ENCODE results near the gene GRIA1.

GRIA1 gene

DNA sequence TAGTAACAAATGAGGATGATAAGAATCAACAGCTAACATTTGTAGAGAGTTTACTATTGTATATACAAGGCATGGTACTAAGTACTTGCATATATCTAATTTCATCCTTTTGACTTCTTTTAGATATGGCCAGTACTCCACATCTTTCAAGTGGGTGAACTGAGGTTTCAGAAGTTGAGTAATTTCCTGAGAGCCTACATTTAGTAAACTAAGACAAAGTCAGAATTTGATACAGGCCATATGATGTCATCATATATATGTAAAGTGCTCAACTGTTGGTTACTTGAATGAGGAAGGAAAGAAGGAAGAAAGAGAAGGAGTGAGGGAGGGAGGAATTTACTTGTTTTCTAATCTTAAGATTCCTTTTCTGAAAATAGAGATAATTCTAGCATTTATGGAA, 52.8 kb downstream of the GRIA1 start:
- no peak overlapping the region for H3K27ac ChIP-seq
- H3K4me3 ChIP-seq = no peak overlapping the region

DNA sequence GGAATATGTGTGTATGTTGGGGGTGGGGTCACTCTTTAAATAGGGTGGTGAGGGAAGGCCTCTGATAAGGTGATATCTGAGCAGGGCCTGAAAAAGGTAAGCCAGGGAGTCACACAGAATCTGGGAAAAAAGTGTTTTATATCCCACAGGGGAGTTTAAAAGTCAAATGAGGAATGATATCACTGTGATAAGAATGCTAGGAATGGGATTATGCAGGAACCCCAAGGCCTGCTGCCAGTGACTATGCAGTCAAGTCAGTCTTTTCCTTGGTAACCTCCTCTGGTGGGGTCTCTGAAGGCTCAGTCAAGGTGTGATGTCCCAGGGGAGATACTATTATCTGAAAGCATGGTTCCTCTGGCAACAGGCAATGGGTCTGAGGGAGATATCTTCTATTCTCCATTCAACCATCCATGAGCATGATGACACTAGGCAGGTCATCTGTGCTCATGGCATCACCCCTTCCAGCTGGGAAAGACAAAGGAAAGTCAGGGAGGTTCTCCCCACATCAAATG, 53.5 kb downstream of the GRIA1 start:
- no peak overlapping the region for H3K4me3 ChIP-seq
- no peak overlapping the region for H3K27ac ChIP-seq

DNA sequence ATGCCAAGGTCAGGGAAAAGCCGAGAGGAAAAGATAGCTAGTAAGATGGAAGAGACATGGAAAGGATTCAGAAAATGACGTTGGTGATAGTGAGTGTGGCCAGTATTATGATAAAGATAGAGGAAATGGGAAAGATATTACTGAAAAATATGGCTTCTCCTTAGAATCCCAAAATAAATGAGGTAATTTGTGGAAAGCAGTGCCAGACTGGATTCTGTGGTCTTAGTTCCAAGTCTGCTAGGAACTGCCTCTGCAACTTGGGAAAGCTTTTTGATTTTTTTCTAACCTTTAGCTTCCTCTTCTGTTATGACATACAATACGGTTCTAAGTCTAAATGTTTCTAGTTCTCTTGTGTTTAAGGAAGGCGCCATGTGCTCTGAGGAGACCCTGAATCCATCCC, 54.2 kb downstream of the GRIA1 start:
- H3K27ac ChIP-seq = no peak overlapping the region
- H3K4me3 ChIP-seq = no peak overlapping the region

DNA sequence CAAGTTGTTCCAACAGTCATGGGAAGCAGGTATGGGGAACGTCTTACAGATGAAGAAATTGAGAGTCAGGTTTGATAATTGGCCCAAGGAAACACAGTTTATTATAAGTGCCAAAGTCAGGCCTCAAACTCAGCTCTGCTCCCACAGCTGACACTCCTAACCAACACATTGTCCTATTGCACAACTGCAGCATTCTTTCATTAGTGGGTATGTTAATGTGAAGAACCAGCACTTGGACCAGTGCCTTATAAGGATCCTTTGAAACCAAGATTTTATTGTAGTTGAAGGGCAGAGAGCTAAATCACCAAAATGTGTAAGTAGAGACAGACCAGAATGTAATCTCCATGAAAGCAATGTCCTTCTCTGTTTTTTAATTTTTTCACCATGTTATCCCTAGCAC, 56.1 kb downstream of the GRIA1 start:
- Histone ChIP-seq H3K4me3 (no peak overlapping the region), H3K27ac (no peak overlapping the region)

DNA sequence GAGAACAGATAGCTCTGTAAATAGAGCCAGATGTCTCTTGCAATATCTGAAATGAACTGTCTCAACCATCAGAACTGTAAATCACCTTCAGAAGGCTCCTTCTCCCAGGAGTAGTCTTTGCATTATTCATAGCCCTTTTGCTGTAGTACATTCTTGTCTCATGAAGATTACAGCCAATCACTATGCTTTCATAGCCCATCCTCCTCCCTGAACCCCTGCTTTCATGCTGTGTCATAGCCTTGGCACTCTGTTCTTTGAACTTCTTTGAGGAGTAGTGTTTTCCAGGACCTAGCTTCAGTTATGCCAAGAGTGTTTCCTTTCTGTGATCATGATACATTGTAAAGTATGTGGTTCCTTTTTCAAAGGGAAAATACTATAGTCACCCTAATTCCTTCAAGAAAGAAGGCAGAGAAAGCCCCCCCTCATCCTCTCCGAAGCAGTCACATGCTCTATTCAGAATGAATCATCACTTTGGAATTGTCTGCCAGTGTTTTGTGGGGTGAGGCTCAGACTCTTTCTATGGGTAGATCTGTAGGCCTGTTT, 61.1 kb downstream of the GRIA1 start:
- H3K27ac ChIP-seq = peak overlapping the region in 10 of 21 experiments; percentile 2 to 58 (median 44)
- H3K4me3 ChIP-seq = no peak overlapping the region

DNA sequence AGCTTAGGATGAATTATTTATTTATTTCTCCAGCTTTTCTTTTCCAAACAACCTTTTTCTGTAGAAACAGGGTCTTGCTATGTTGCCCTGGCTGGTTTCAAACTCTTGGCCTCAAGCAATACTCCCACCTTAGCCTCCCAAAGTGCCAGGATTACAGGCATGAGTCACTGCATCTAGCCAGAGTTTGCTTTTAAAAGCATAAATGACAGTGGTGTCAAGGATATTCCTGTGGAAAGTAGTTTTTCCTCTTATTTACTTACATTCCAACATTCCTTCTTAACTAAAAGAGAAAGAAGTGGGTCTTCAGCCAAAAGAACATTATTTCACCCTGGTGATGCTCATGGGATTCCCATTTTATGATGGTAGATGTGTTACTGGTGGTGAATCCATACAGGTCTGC, 62.4 kb downstream of the GRIA1 start:
- Histone ChIP-seq H3K4me3 (no peak overlapping the region), H3K27ac (peak overlapping the region in 2 of 21 experiments; percentile 37 to 58)

DNA sequence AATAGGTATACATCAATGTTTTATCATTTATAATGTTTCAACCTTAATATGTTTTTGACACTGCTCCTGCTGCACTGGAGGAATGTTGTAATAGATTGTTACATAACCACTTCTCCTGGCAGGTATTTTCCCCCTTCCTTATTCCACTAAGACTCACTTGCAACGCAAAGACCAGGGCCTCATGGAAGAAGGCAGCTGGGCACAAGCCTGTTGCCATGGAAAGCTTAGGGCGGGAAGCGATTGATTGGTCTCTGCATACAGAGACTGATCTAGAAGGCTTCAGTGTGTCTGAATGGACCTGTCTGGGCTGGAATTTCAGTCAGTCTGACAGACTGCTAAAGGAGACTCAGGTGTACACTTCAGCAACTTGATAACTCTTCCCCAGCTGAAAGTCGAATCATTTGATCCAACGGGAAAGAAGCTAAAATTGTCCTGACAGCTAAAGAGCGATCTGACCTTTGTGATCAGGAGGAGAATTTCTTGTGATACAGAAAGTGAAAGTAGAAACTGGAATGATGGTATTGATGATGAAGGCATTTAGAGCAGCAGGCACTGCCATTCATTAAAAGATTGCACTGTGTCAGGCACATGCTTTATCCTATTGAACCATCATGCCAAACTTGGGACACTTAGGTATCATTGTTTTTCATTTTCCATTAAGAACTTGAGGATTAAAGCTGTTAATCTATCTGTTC, 65.1 kb downstream of the GRIA1 start:
- H3K27ac ChIP-seq = no peak overlapping the region
- H3K4me3 ChIP-seq = no peak overlapping the region

DNA sequence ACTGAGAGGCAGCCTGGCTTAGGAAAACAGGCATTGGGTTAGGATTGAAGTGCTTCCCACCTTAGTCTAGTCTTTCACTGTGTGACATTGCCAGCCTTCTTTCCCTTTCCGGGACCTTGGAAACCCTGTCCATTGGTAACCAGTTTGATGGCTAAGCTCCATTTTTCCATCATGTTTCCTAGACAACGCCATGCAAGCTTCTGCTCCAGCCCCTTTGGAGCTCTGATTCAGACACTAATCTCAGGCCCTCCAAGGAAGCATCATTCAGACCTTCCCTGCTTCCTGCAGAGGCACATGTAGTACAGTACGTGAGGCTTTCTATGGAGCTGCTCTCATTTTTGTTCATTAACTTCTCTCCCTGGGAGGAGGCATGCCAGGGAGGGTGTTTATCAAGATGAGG, 68.5 kb downstream of the GRIA1 start:
- no peak overlapping the region for H3K4me3 ChIP-seq
- H3K27ac ChIP-seq = no peak overlapping the region

DNA sequence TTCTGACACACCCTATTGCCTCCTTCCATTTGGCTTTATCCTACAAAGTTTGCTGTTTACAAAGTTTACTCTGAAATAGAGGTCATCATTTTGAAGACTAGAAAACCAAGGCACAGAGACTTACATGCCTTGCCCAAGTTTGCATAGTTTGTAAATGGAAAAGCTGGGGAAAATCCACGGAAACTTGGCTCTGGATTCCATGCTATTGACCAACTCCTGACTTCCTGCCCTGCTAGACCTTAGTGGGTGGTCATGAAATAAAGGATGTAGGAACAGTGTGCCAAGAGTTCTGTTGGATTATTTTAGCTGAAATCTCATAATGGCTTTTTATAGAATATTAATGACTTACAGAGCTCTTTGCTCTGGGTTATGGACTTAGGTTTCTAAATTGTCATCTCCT, 69.5 kb downstream of the GRIA1 start:
- H3K27ac ChIP-seq = no peak overlapping the region
- H3K4me3 ChIP-seq = no peak overlapping the region

DNA sequence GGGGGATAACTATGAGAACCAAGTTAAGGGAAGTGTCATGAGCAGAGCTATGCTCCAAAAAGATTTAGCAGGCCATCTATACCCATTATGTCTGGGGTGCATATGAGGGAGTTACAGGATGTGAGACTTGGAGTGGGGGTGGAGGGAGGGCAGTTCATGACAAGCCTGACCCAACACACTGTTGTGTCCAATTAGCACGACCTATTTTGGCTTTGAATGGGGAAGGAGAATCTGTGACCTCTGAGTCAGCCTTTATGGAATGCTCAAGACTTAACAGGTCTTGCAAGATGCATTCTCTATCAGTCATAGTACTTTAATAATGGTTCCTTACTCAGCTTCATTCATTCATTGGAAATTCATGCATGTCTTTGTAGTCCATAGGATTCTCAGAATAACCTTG, 71.7 kb downstream of the GRIA1 start:
- Histone ChIP-seq H3K27ac (no peak overlapping the region), H3K4me3 (no peak overlapping the region)

DNA sequence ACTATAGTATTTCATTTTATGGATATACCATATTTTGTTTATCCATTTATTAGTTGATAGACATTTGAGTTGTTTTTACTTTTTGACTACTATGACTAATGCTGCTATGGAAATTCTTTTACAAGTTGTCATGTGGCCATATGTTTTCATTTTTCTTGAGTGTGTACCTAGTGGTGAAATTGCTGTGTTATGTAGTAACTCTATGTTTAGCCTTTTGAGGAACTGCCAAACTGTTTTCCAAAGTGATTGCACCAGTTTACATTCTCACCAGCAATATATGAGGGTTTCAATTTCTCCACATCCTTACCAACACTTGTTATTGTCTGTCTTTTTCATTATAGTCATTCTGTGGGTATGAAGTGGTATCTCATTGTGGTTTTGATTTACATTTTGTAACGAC, 75.4 kb downstream of the GRIA1 start:
- Histone ChIP-seq H3K27ac (no peak overlapping the region), H3K4me3 (no peak overlapping the region)

DNA sequence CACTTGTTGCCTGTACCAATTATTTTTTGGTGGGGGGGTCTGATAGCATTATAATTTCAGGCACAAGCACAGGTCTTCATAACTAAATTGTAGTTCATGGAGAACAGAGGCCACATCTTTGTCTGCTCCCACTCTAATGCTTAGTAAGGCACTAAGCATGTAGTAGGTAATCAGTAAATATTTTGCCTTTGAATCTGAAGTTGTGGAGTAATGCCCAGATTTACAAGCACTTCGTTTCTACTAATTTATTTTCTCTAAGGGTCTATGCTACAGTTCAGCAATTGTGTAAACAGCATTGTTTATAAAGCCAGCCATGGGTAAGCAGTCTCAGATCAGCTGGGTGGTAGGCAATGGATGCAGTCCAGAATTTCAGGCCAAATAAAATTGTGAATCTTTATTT, 78.6 kb downstream of the GRIA1 start:
- Histone ChIP-seq H3K27ac (no peak overlapping the region), H3K4me3 (no peak overlapping the region)

DNA sequence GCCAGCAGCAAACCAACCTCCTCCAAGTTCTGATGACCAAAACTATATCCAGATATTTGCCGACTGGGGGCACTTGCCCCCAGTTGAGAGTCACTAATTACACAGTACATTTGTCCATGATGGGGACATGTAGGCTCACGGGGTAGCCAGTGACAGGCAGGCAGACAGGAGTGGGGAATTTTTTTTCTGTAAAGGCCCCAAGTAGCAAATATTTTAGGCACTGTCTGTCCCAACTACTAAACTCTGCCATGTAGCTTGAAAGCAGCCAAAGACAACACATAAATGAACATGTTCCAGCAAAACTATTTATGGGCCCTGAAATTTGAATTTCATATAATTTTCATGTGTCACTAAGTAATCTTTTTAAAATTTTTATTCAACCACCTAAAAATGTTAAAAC, 80.7 kb downstream of the GRIA1 start:
- no peak overlapping the region for H3K4me3 ChIP-seq
- no peak overlapping the region for H3K27ac ChIP-seq

DNA sequence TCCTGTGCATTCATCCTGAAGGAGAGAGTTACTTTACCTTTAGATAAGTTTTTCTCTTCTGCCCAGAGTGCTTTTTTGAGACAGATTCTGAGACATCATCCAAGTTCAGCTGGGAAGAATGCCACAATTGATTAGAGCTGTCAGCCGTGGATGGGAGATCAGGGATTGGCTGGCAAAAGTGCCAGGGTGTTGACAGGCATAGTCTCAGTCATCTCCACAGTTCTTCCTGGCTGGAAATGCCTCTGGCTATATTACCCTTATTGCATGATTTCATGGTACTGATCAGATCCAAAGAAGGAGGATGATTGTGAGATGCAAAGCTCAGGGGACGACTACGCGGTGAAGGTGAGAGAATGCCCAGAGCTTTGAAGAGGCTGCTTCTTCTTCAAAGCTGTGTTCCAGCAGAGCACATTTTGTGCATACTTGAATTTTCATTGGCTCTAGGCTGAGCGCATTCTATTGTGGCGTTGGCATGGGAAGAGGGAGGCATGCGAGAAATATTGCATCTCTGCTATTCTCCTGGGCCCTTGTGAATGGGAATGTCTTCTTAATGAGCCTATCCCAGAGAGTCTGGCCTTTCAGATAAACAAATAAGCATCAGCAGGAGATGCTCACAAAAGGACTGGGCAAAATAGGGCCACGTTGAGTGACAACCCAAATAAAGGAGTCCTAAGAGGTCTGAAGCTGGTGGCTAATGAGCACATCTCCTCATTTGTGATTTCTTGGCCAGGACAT, 82.1 kb downstream of the GRIA1 start:
- Histone ChIP-seq H3K27ac (no peak overlapping the region), H3K4me3 (no peak overlapping the region)

DNA sequence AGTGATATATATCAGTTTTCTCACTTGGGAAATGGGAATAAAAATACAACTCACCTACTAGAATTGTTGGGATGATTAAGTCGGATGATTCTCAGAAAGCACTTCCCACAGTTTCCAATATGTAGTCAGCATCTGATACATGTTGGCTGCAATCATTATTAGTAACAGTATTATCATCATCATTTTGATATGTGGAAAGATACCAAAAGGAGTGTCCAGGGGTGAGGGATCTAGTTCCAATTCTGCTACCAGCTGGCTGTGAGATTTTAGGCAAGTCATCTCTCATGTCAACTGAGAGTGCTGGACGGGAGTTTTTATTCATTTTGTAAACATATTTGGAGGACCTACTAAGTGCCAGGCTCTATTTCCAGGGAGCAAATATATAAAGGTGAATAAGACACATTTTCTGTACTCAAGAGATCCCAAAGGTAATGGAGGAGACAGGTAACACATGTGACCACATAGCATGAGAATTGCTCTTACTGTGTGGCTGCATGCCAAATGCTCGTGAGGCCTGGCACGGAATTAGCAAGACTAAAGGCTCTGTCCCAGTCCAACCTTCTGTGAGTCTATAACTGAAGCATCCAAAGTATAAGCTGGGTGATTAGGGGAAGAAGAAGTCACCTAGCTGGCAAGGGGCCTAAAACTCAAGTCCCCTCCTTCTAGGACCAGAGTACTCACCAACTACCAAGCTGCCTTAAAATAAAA, 83.0 kb downstream of the GRIA1 start:
- Histone ChIP-seq H3K27ac (no peak overlapping the region), H3K4me3 (no peak overlapping the region)

DNA sequence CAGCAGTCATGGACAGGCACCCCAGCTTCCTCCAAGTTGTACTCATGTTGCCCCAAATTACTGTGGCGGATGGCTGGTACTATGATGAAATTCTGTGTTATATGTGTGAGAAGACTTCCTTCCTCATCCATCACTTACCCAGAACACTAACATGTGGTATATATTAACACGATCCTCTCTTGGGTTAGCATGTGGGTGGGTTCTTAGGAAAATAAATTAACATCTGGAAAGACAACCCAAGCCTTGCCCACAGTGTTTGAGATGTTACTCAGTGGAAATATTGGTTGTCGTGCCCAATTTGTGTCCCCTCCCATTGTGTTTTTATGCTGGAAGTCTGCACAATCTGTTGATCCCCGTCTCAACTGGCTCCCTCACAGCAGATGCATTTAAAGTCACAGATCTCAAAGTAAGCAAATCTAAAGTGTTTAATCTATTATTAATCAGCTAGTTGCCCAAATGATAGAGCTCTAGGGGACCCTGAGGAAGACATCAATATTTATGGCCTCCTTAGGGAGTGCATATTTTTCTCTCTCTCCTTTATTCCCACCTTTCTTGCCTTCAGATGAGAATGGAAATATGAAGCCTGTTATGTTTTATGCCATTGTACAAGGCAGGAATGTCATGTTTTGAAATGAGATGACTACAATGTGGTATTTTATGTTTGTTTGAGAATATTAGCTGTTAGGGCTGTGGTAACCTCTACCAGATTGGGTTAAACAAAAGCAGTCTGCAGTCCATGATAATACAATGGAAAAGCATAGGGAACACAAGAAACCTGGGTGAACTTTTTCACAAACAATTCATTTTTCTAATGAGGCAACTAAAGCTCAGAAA, 93.9 kb downstream of the GRIA1 start:
- Histone ChIP-seq H3K4me3 (no peak overlapping the region), H3K27ac (no peak overlapping the region)

DNA sequence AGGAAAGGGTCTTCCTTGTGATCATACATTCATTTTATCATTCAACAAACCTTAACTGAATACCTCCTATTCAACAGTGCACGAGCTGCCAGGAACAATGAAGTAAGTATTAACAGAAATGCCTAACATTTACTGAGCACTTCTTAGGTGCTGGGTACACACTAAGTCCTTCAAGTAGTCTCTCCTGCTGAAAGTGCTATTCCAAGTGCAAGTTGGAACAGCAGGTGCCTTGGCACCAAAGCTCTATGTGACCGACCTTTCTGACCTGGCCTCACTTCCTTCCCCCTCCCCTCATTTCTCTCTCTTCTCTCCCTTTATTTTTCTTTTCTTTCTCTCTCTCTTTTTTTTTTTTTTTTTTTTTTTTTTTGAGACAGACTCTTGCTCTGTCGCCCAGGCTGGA, 94.5 kb downstream of the GRIA1 start:
- H3K27ac ChIP-seq = no peak overlapping the region
- H3K4me3 ChIP-seq = no peak overlapping the region

DNA sequence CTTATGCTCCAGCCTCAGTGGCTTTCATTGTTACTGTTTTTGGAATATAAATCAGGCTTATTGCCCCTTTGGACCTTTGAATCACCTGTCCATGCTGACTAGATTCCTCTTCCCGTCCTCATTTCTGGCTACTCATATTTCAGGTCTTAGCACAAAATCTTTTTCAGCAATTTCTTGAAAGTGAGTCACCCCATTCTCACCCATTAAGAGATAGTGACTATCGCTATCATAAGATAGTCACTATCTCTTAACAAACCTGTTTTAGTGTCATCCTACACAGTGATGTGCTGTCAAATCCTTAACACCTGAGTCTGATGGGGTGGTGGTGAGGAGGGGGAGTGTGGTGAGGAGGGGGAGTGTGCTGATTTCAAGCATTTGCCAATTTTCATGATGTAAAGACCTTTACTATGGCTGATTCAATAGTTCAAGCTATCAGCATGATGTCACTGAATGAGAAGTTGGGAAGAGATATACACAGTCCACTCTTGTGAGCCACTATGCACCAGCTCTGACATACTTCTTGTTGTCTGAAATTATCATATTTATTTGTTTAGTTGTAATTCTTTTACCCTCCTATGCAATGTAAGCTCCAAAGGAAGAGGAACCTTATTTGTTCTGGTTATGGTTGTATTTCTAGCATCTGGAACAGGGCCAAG, 95.3 kb downstream of the GRIA1 start:
- H3K4me3 ChIP-seq = no peak overlapping the region
- H3K27ac ChIP-seq = no peak overlapping the region

DNA sequence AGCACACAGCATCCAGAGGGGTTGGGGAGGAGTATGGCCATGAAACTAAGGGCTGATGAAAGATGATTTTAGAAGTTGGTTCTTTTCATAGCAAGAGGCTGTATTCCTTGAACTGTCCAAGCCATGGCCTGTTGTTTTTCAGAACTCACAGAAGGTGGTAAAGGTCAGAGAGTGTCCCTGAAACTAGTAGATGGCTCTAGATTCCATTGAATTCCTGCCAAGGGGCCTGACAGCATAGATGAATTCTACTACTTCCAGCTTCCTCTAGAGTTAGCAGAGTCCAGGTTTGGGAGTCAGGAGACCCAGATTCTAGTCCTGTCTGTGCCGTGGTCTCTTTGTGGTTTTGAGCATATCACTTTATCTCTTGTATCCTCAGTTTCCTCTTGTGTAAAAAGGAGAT, 101.6 kb downstream of the GRIA1 start:
- H3K27ac ChIP-seq = no peak overlapping the region
- H3K4me3 ChIP-seq = no peak overlapping the region

All from skin epidermis (tissue), 12 donors.